GM20431 (cell line): Measurements from ENCODE around the gene FABP7.

Source experiments
- in situ Hi-C: fragments of 300-500 bp; cut with MseI, MboI; formaldehyde crosslinking; loops from one replicate; pipeline ENCODE4 v1.15.0; 2020; ENCODE audit warnings: low sequenced_read_pairs; ENCODE audit not compliant: unreplicated experiment

The FABP7 gene

GRCh38 chr6:122790423-122791309, 11.2 kb downstream of the FABP7 start:
- in situ Hi-C loops, result no loop called here

- in situ Hi-C loops, result no loop called here
Measured at GRCh38 chr6:122791310-122791679, 11.8 kb downstream of the FABP7 start.

- in situ Hi-C loops, result no loop called here
Measured at GRCh38 chr6:122792766-122793165, 13.2 kb downstream of the FABP7 start.

- in situ Hi-C loops, result no loop called here
Measured at GRCh38 chr6:122797537-122797936, 18.0 kb downstream of the FABP7 start.

GRCh38 chr6:122798099-122798641, 18.7 kb downstream of the FABP7 start:
- in situ Hi-C loops, result no loop called here

- in situ Hi-C loops, result no loop called here
Measured at GRCh38 chr6:122799140-122799745, 19.7 kb downstream of the FABP7 start.

GRCh38 chr6:122799916-122800686, 20.6 kb downstream of the FABP7 start:
- in situ Hi-C loops, result no loop called here

- in situ Hi-C loops, result no loop called here
Measured at GRCh38 chr6:122800906-122801305, 21.4 kb downstream of the FABP7 start.

- in situ Hi-C loops, result no loop called here
Measured at GRCh38 chr6:122801397-122801796, 21.9 kb downstream of the FABP7 start.

GRCh38 chr6:122803171-122803661, 23.7 kb downstream of the FABP7 start:
- in situ Hi-C loops, result no loop called here

- in situ Hi-C loops, result no loop called here
Measured at GRCh38 chr6:122804962-122805485, 25.5 kb downstream of the FABP7 start.

- in situ Hi-C loops, result no loop called here
Measured at GRCh38 chr6:122806291-122806690, 26.8 kb downstream of the FABP7 start.

GRCh38 chr6:122808121-122808885, 28.8 kb downstream of the FABP7 start:
- in situ Hi-C loops, result no loop called here

- in situ Hi-C loops, result no loop called here
Measured at GRCh38 chr6:122809001-122809400, 29.5 kb downstream of the FABP7 start.

GRCh38 chr6:122809691-122810090, 30.2 kb downstream of the FABP7 start:
- in situ Hi-C loops, result no loop called here

GRCh38 chr6:122810189-122810588, 30.7 kb downstream of the FABP7 start:
- in situ Hi-C loops, result no loop called here

- in situ Hi-C loops, result no loop called here
Measured at GRCh38 chr6:122817358-122817757, 37.8 kb downstream of the FABP7 start.

- in situ Hi-C loops, result no loop called here
Measured at GRCh38 chr6:122817766-122818165, 38.2 kb downstream of the FABP7 start.

GRCh38 chr6:122818866-122819265, 39.4 kb downstream of the FABP7 start:
- in situ Hi-C loops, result no loop called here
